ENCODE results near the gene CIP2A.
"Not testable (repeated sequence)": the region's sequence is repeated elsewhere in the genome, so short reads cannot be mapped to it uniquely, and the experiment has no call there.

Gene CIP2A

DNA sequence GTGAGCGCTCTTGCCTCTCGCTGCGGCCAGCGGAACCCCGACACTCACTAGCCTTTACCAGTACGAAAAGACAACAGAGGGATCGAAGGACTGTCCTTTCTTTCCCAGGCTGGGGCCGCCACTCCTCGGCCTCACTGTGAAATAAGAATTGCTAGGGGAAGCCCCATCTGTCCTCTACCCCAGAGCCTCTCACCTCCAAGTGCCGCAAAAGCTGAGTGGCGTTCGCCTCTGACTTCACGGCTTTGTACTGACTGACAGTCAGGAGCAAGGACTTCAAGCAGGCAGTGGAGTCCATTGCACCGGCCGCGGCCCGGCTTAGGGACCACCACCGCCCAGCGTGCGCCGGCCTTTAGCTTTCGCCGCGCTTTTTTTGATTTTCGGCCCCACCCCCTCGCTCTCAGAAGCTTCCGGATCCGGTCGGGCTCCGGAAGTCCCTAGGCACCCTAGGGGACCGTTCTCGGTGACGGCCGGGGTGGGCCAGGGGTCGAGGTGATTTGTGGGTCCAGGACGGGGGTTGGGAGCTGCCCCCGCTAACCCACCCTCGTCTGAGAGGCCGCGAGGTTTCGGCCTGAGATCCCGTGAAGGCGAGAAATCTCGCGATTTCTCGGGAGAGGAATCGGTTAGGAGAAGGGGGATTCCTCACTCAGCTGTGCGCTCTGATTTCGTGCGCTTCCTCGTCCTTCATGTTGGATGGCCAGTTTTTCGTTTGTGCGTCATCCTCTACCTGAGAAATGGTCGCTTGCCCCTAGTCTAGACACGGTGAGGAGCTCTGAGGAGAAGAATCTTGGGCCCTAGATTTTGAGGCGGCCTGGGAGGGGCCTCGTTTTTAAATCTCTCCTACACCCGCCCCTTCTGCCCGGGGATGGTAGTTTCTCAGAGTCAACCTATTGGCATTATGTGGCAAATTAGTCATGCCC is at the start of gene CIP2A, which contains the start of gene DZIP3:
Gene CIP2A, minus strand, starts transcription at position 358 of the 917 bp plus-strand sequence. Its CDS starts 63 bp downstream, at position 295.
Gene DZIP3, plus strand, starts transcription at position 642 of the 917 bp plus-strand sequence. CDS start 15,685 bp downstream, outside the sequence.
- DNase-seq: peak; percentile 85

- DNase-seq: no peak
Measured at GRCh38 chr3:108629974-108630373, 40.7 kb upstream of the CIP2A start.

GRCh38 chr3:108623504-108623903 is 34.3 kb upstream of the CIP2A start:
- DNase-seq: no peak

GRCh38 chr3:108620250-108620649 is 31.0 kb upstream of the CIP2A start:
- DNase-seq: no peak

DNA sequence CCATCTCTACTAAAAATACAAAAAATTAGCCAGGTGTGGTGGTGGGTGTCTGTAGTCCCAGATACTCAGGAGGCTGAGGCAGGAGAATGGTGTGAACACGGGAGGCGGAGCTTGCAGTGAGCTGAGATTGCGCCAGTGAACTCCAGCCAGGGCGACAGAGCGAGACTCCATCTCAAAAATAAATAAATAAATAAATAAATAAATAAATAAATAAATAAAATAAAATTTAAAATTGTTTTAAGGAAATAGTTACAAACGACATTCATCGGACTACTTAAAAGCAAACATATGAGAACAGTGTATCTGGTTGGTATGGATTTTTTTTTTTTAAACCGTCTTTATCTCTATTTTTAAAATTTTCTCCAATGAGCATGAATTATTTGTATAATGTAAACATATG is 26.9 kb upstream of the CIP2A start:
- not testable (repeated sequence) for DNase-seq

GRCh38 chr3:108610651-108611050 is 21.4 kb upstream of the CIP2A start:
- DNase-seq: no peak

GRCh38 chr3:108608750-108609149 is 19.5 kb upstream of the CIP2A start:
- no peak for DNase-seq

- no peak for DNase-seq
Measured at GRCh38 chr3:108605491-108605890, 16.3 kb upstream of the CIP2A start.

GRCh38 chr3:108605028-108605427 is 15.8 kb upstream of the CIP2A start:
- DNase-seq: no peak

DNA sequence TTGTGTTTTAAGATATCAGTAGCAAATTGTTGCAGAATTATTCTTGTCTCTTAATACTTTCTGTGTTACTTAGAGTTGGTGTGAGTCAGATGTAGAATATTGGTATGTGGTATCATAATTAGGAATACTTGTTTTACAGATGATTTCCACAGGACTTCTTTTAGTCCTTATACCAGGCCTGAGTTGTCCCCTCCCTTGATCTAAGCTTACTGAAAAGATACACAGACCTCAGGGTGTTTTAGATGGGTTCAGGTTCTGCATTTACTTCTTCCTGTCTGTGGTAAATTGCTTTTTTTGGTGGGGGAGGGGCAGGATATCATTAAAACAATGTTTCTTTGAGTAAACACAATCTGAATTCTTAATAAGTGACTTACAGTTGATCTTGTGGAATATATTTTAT is 14.5 kb upstream of the CIP2A start:
- no peak for DNase-seq

GRCh38 chr3:108602935-108603294 is 13.7 kb upstream of the CIP2A start:
- DNase-seq: no peak

GRCh38 chr3:108602249-108602934 is 13.2 kb upstream of the CIP2A start:
- peak; percentile 37 for DNase-seq

DNA sequence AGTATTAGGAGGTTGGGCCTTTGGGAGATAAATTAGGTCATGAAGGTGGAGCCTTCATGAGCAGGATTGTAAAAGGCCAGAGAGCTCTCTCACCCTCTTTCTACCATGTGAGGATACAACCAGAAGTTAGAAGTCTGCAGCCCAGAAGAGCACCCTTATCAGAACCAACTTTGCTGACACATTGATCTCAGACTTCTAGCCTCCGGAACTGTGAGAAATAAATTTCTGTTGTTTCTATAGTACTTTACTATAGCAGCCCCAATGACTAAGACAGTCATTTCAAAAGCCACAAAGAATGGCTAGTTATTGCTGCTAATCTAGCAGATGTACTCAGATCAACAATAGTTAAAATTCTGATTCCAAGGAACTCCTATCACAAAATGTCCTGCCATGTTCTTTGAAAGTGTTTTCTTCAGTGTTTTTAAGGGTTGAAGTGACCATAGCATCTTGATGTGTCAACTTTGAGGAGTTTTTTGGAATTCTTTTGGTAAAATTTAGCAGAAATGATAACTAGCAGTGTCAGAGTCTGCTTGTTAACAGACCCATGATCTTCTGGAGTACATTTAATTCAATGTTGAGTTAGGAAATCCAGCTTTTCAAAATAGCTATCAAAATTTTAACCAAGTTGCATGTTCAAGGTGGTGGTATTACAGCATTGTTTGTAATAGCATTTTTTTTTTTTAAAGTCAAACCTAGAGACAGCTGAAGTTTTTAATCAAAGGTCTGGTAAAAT is 10.6 kb upstream of the CIP2A start:
- DNase-seq: no peak

GRCh38 chr3:108598375-108598774 is 9.1 kb upstream of the CIP2A start:
- no peak for DNase-seq

DNA sequence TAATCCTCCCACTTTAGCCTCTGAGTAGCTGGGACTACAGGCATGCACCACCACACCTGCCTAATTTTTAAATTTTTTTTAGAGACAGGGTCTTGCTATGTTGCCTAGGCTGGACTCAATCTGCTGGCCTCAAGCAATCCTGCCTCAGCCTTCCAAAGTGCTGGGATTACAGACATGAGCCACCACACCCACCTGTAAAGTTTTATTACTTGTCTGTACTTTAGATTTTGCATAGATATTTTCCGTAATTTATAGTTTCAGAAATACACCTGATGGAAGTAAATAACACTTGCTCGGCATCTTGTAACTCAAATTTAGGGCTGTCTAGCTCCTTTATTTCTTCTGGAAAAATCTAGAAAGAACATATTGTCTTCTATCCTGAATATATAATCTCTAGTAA is 6.1 kb upstream of the CIP2A start:
- no peak for DNase-seq

GRCh38 chr3:108590460-108590859 is 1.2 kb upstream of the CIP2A start:
- no peak for DNase-seq

GRCh38 chr3:108589998-108590323 is 723 bp upstream of the CIP2A start:
- no peak for DNase-seq

DNA sequence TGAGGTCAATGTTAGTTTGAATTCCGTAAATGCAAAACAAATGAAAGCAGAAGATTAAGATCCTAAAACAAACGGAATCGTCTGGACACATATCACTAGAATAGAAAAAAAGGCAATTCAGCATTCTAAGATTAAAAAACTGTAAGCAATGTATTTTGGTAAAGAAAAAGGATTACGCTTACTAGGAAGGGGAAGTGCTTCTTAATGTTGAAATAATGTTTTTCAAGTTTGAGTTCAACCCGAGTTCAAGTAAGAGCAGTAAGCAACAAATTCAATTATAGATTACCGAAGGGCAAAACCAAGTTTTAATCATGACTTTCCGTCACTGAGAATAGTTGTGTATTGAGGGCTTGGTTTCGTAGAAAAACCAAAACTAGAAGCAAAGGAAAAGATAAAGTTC is 637 bp downstream of the CIP2A start:
- DNase-seq: no peak

DNA sequence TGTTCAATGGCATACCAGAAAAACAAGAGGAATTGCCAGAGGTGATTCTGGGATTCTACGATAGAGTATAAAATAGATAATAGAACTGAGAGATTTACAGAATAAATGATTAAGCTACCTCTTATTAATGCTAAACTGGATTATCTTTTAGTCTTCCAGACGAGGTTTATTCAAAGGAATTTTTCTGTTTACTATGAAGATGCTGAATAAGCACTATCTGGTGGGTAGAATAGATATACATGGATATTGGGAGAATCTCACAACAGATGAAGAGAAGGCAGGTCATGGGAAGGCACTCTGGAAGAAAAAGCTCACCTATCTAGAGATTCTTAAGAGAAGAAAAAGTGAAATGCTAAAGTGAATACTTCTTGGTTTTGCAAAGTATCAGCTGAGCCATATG is 11.2 kb downstream of the CIP2A start:
- DNase-seq: no peak

- DNase-seq: no peak
Measured at GRCh38 chr3:108569336-108569735, 19.9 kb downstream of the CIP2A start.

- DNase-seq: no peak
Measured at GRCh38 chr3:108566599-108566998, 22.6 kb downstream of the CIP2A start.

DNA sequence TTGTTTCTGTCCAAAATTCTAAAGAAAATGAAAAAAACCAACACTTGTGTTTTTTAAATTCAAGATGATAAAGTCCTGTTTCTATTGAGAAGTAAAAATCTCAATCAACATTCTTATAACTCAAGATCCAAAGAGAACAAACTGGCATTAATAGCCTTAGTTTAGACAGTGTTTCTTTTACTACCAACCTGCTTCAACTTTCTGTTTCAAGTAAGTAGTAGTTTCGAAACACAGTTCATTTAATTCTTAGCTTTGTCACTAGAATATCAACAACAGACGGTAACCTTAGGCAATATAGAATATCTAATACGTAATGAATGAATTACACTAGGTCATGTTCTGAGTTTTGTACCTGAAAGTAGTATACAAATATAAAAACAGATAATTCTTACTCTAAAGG is 23.7 kb downstream of the CIP2A start:
- no peak for DNase-seq

DNA sequence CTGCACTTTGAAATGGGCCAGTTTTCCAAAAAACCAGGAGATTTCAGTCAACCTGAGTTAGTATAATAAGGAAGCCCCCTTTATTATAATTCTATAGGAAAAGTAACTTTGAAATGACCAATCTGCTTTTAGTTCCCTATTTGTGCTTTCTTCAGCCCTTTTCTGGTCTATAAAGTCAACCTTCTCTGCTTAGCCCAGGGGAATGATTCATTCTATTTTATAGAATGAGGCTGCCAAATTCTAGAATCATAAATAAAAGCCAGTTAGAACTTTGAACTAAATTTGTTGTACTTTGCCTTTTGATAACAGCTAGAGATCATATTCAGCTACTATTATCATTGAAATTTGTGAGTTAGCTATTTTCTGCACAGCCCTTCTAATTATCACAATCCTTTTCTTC is 24.7 kb downstream of the CIP2A start:
- no peak for DNase-seq

DNA sequence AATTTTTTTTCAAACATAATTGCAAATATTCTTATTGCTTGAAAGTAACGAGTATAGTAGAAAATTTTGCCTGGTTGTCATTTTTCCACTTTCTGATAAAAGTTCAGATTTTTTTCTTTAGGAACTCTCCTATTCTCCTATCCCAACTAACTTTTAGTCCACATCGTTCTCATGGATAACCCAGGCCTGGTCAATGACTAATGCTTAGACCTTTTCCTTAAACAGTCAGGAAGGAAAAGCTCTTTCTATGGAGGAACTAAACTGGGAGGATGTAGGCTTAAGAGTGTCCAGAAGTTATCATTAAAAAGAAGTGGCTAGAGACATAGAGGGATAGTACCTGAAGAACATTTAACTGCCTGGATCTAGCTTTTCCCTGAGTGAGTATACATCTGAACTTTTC is 26.7 kb downstream of the CIP2A start:
- DNase-seq: no peak
